Stimulated activated naive B cell treated with anti-CD40 and anti-IgM and Interleukin-4, amounts not matched to agents 10 μg/mL and 1 μg/mL and 100 μg/mL, for 72 hours (primary cell): Measurements from ENCODE around the gene ANTKMT.

ENCODE experiments used
- ATAC-seq, 2 donors: fragments of 150-1000 bp; cut with Tn5 transposase; replicated peaks; 2 replicates each; pipeline ENCODE4 v1.10.0; 2021; ENCODE audit warnings: moderate library complexity in 1 of 2
- DNase-seq: peaks from one replicate; pipeline ENCODE4 v3.0.0; 2021
- H3K27ac Mint-ChIP-seq: one replicate; pipeline ENCODE4 v1.8.0; 2022; ENCODE audit warnings: mild to moderate bottlenecking, mixed read lengths
- H3K27me3 Mint-ChIP-seq, 2 donors: one replicate each; pipeline ENCODE4 v1.8.0; 2022; ENCODE audit warnings: mixed read lengths in 2 of 2
- H3K36me3 Mint-ChIP-seq, 2 donors: one replicate each; pipeline ENCODE4 v1.8.0; 2022; ENCODE audit warnings: mixed read lengths in 2 of 2, mild to moderate bottlenecking in 1 of 2
- H3K4me1 Mint-ChIP-seq, 2 donors: one replicate each; pipeline ENCODE4 v1.8.0; 2022; ENCODE audit warnings: mixed read lengths in 2 of 2, mild to moderate bottlenecking in 1 of 2
- H3K4me3 Mint-ChIP-seq, 2 donors: one replicate each; pipeline ENCODE4 v1.8.0; 2022; ENCODE audit warnings: mild to moderate bottlenecking in 2 of 2, mixed read lengths in 2 of 2, moderate library complexity in 1 of 2
- H3K9me3 Mint-ChIP-seq, 2 donors: one replicate each; pipeline ENCODE4 v1.8.0; 2022; ENCODE audit warnings: mixed read lengths in 2 of 2, mild to moderate bottlenecking in 1 of 2

The ANTKMT gene

GRCh38 chr16:720990-721764, at the start of gene ANTKMT:
Gene ANTKMT (plus strand): TSS chr16:721146. CDS start chr16:721275, 129 bp downstream.
- Mint-ChIP-seq H3K27ac (peak within 1 kb of the TSS; percentile 92), H3K27me3 (peaks cover 4 to 6% of the 10 kb centered on the region in 2 donors), H3K4me3 (peak within 1 kb of the TSS; percentile 87 to 94), H3K4me1 (peaks cover 23 to 56% of the 10 kb centered on the region in 2 donors), H3K36me3 (peaks cover 0 to 6% of the 10 kb centered on the region in 2 donors), H3K9me3 (no peaks in the 10 kb centered on the region)
- DNase-seq (peak; percentile 86), ATAC-seq (peak; percentile 82 to 86)

GRCh38 chr16:671353-672131, 49.4 kb upstream of the ANTKMT start:
- peaks cover 8 to 9% of the 10 kb centered on the region in 2 donors for H3K27me3 Mint-ChIP-seq
- no peak overlapping the region for H3K4me3 Mint-ChIP-seq
- peaks cover 21 to 41% of the 10 kb centered on the region in 2 donors for H3K36me3 Mint-ChIP-seq
- no peaks in the 10 kb centered on the region for H3K9me3 Mint-ChIP-seq
- H3K27ac Mint-ChIP-seq, result no peak overlapping the region
- peaks cover 15 to 31% of the 10 kb centered on the region in 2 donors for H3K4me1 Mint-ChIP-seq
- no peak for DNase-seq
- no peak for ATAC-seq

DNA sequence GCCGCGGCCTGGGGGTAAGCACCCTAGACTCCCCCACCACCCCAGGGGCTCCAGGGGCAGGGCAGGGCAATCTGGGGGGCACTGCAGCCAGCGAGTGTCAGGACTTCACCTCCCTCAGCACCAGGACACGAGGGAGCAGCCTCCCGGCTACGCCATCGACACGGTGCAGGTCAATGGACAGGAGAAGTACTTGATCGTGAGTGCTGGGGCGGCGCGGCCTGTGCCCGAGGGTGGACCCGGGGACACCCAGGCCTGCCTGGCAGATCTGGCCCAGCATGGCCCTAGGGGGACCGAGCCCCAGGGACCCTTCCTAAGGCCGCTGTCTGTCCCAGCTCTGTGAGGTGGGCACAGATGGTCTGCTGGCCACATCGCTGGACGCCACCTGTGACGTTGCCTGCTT, 48.6 kb upstream of the ANTKMT start:
- Mint-ChIP-seq H3K36me3 (peaks cover 21 to 41% of the 10 kb centered on the region in 2 donors), H3K9me3 (no peaks in the 10 kb centered on the region), H3K4me1 (peaks cover 17 to 31% of the 10 kb centered on the region in 2 donors), H3K27me3 (peaks cover 13 to 17% of the 10 kb centered on the region in 2 donors), H3K4me3 (no peak overlapping the region), H3K27ac (no peak overlapping the region)
- no peak for ATAC-seq
- no peak for DNase-seq

GRCh38 chr16:672851-673250, 48.1 kb upstream of the ANTKMT start:
- H3K27ac Mint-ChIP-seq, result no peak overlapping the region
- no peak for ATAC-seq
- H3K4me3 Mint-ChIP-seq, result no peak overlapping the region
- peaks cover 21 to 41% of the 10 kb centered on the region in 2 donors for H3K36me3 Mint-ChIP-seq
- peaks cover 13 to 22% of the 10 kb centered on the region in 2 donors for H3K27me3 Mint-ChIP-seq
- H3K9me3 Mint-ChIP-seq, result no peaks in the 10 kb centered on the region
- H3K4me1 Mint-ChIP-seq, result peaks cover 15 to 26% of the 10 kb centered on the region in 2 donors
- DNase-seq, result no peak

DNA sequence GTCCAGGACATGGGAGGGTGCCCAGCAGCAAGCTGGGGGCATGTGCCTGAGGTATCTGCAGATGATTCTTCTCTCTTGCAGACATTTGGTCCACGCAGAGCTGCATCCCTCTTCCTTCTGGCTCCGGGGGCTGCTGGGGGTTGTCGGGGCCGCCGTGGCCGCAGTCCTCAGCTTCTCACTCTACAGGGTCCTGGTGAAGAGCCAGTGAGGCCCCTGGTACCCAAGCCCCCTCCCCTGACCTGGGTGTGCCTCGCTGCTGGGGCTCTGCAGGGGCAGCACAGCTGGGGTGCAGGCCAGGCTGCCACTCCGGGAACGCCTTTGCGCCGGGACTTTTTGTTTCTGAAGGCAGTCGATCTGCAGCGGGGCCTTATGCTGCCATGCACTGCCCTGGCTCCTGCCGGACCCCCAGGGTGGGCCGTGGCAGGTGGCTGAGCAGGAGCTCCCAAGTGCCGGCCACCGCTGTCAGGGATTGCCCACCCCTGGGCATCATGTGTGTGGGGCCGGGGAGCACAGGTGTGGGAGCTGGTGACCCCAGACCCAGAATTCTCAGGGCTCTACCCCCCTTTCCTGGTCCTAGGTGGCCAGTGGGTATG, 47.5 kb upstream of the ANTKMT start:
- H3K27me3 Mint-ChIP-seq, result peaks cover 13 to 25% of the 10 kb centered on the region in 2 donors
- H3K4me3 Mint-ChIP-seq, result no peak overlapping the region
- peaks cover 21 to 41% of the 10 kb centered on the region in 2 donors for H3K36me3 Mint-ChIP-seq
- ATAC-seq, result no peak
- no peaks in the 10 kb centered on the region for H3K9me3 Mint-ChIP-seq
- no peak for DNase-seq
- no peak overlapping the region for H3K27ac Mint-ChIP-seq
- peaks cover 16 to 25% of the 10 kb centered on the region in 2 donors for H3K4me1 Mint-ChIP-seq

GRCh38 chr16:674214-674881, 46.6 kb upstream of the ANTKMT start:
- Mint-ChIP-seq H3K27me3 (peaks cover 13 to 25% of the 10 kb centered on the region in 2 donors), H3K27ac (no peak overlapping the region), H3K9me3 (no peaks in the 10 kb centered on the region), H3K4me3 (no peak overlapping the region), H3K4me1 (peaks cover 15 to 25% of the 10 kb centered on the region in 2 donors), H3K36me3 (peaks cover 15 to 41% of the 10 kb centered on the region in 2 donors)
- DNase-seq, result no peak
- ATAC-seq, result no peak

- Mint-ChIP-seq H3K27me3 (peaks cover 13 to 25% of the 10 kb centered on the region in 2 donors), H3K4me1 (peaks cover 17 to 21% of the 10 kb centered on the region in 2 donors), H3K27ac (peak within 1 kb of the TSS; percentile 56), H3K4me3 (peak within 1 kb of the TSS; percentile 55 to 59), H3K9me3 (no peaks in the 10 kb centered on the region), H3K36me3 (peaks cover 13 to 35% of the 10 kb centered on the region in 2 donors)
- ATAC-seq, result no peak
- no peak for DNase-seq
Observed at GRCh38 chr16:674968-675883, 45.7 kb upstream of the ANTKMT start, which contains the start of gene RHBDL1. Gene RHBDL1 (plus strand): TSS chr16:675671. CDS start chr16:675791, 120 bp downstream.

DNA sequence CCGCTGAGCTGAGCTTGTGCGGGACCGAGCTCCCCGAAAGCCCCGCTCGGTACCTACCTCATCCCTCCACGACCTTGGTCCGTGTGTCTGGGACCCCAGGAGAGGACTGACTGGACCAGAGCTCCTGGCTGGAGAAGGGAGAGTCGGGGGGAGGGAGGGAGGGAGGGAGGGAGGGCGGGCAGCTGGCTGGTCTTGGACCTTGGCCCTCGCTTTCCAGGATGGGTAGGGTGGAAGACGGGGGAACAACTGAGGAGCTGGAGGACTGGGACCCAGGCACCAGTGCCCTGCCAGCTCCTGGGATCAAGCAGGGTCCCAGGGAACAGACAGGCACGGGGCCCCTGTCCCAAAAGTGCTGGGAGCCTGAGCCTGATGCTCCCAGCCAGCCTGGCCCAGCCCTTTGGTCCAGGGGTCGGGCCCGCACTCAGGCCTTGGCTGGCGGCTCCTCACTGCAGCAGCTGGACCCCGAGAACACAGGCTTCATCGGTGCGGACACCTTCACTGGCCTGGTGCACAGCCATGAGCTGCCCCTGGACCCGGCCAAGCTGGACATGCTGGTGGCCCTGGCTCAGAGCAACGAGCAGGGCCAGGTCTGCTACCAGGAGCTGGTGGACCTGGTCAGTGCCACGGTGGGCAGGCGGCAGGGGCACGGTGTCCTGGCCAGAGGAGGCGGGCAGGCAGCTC, 44.9 kb upstream of the ANTKMT start:
- Mint-ChIP-seq H3K9me3 (no peaks in the 10 kb centered on the region), H3K4me3 (no peak overlapping the region), H3K27ac (no peak overlapping the region), H3K36me3 (peaks cover 15 to 30% of the 10 kb centered on the region in 2 donors), H3K27me3 (peaks cover 13 to 25% of the 10 kb centered on the region in 2 donors), H3K4me1 (peaks cover 18 to 23% of the 10 kb centered on the region in 2 donors)
- ATAC-seq, result no peak
- DNase-seq, result no peak

DNA sequence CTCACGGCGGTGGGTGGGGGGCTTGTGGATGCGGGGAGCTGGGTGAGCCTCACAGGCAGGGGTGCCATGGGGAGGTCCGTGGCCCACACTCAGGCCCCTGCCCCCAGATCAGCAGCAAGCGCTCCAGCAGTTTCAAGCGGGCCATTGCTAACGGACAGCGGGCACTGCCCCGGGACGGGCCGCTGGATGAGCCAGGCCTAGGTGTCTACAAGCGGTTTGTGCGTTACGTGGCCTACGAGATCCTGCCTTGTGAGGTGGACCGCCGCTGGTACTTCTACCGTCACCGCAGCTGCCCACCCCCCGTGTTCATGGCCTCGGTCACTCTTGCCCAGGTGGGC, 44.4 kb upstream of the ANTKMT start:
- DNase-seq (no peak), ATAC-seq (no peak)
- Mint-ChIP-seq H3K9me3 (no peaks in the 10 kb centered on the region), H3K27me3 (peaks cover 13 to 25% of the 10 kb centered on the region in 2 donors), H3K4me3 (no peak overlapping the region), H3K4me1 (peaks cover 22 to 28% of the 10 kb centered on the region in 2 donors), H3K36me3 (peaks cover 20 to 29% of the 10 kb centered on the region in 2 donors), H3K27ac (no peak overlapping the region)

DNA sequence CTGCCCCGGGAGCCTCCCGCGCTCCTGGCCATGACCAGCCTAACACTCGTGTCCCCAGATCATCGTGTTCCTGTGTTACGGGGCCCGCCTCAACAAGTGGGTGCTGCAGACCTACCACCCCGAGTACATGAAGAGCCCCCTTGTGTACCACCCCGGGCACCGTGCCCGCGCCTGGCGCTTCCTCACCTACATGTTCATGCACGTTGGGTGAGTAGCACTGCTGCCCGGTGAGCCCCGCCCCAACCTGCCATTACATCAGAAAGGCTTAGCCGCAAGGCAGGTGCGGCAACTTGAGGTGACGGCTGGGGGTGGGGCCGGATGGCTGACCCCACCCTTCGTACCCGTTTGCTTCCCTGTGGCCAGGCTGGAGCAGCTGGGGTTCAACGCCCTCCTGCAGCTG, 44.0 kb upstream of the ANTKMT start:
- DNase-seq (no peak), ATAC-seq (no peak)
- Mint-ChIP-seq H3K36me3 (peaks cover 21 to 30% of the 10 kb centered on the region in 2 donors), H3K4me3 (no peak overlapping the region), H3K9me3 (no peaks in the 10 kb centered on the region), H3K27ac (no peak overlapping the region), H3K27me3 (peaks cover 13 to 25% of the 10 kb centered on the region in 2 donors), H3K4me1 (peaks cover 26 to 31% of the 10 kb centered on the region in 2 donors)

- Mint-ChIP-seq H3K36me3 (peaks cover 24 to 34% of the 10 kb centered on the region in 2 donors), H3K9me3 (no peaks in the 10 kb centered on the region), H3K4me1 (peaks cover 29 to 38% of the 10 kb centered on the region in 2 donors), H3K27me3 (peaks cover 13 to 25% of the 10 kb centered on the region in 2 donors), H3K4me3 (no peak overlapping the region), H3K27ac (no peak overlapping the region)
- DNase-seq (no peak), ATAC-seq (no peak)
Observed at GRCh38 chr16:677316-678190, 43.4 kb upstream of the ANTKMT start.
